Activated CD8-positive, alpha-beta memory T cell treated with anti-CD3 and anti-CD28 coated beads for 4 hours (primary cell): Measurements from ENCODE around the gene GBP4.

ENCODE experiments used
- DNase-seq, 2 donors: peaks; one replicate each; pipeline ENCODE4 v3.0.0-alpha.2; 2020; ENCODE audit warnings: low read depth in 2 of 2

The GBP4 gene

DNA sequence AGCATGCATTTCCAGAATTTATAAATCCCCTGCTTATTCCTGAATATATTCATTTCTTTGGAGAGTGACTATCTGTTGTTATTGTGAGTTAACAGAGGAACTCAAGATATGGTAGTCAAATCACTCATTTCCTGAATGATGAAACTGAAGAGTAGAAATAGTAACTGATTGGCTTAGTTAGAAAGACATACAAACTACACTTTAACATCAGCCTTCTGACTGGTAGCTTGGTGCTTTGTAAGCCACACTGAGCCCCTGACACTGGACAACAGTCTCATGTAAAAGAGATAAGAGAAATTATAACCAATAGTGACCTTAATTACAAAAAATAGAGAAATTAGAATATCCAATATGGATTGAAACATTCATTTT, 27.7 kb downstream of the GBP4 start:
- no peak for DNase-seq

DNA sequence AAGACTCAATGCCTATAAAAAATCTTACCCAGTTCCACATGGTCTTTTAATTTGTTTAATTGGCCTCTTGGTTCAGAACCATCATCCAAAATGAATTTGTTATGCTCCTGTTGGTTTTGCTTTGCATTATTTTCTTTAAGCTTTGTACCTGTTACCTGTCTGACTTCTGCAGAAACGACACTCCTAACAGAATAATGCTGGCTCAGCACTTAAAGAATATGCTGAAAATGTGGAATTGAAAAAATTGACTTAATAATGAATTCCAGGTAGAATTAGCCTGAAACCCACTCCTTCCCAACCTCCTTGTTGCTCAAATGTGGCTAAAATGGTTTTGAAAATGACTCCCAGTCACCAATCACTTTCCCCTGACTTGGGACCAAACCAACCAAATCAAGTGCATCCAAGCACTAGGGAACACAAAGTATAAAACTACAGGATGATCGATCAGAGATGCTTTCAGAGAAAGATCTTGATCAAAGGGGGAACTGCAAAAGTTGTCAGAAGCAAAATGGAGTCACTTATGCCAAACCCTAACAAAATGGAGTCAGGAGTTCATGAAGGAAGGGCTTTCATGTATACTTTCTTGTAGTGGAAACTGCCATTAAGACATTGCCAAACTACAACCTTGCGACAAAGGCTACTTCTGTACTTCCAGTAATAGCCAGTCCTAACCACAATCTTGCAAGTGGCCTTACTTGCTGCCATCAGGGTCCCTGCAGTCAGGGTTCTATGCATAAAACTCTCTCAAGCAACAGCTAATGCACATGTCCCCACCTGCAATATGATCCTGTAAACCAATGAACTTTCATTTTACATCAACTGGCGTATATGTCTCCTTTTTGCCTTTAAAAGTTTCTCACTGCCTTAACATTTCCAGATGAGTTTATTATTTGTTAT, 28.3 kb downstream of the GBP4 start:
- DNase-seq = no peak

DNA sequence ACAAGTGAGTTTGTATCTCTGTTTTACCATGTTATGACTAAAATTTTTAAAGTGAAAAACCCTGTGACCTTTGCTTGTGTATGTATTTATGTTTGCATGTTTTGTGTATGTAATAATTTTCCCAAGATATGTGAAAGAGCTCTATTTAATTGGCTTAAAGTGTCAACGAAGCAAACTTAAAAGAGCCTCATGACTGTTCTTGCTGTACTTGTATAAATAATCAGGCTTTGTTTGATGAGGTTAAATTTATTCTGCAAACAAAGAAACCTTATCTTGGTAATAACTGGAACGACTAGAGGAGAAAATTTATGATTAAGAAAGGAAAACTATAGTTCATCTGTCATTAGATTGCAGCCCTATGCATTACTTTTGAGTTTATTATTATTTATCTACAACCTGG, 29.6 kb downstream of the GBP4 start:
- no peak for DNase-seq

DNA sequence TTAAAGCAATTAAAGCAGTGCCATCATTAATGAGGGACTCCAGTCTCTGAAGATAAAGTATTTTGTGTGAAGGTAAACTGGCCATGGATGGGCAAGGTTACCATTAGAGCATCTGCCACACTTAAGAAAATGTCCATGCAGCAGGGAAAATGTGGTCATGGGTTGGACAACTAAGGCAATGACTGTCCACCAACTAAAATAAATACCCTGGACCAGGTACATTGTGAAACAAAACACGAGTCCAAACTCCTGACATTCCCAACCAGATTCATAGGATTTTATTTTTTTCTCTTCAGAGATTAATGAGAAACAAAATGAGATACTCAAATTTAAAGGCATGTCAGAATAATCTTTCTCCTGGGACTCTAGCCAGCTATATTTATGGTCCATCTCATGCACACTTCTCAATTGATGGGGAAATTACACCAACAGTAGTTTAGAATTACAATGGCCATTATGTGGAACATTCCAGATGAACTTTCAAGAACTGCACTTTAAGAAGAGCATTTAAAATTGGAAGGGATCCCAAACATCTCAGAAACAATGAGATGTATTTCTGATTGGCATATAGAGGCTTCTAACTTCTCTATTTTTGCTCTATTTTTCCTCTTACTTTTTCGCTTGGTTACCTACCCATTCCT, 31.0 kb downstream of the GBP4 start:
- DNase-seq = no peak

DNA sequence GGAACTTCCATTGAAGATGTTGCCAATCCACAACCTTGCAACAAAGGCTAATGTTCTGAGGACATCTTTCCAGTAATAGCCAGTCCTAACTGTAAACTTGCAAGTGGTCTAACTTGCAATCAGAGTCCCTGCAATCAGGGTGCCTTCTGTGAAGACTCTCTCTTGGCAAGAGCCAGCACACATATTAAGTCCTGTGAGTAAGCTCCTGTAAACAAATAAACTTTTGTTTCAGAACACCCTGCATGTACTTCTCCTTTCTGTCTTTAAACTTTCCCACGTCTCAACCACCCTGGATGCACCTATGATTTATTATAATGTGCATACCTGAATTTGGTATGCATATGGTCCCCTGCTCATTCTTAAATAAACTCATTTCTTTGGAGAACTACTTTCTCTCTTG, 32.0 kb downstream of the GBP4 start:
- DNase-seq = no peak

DNA sequence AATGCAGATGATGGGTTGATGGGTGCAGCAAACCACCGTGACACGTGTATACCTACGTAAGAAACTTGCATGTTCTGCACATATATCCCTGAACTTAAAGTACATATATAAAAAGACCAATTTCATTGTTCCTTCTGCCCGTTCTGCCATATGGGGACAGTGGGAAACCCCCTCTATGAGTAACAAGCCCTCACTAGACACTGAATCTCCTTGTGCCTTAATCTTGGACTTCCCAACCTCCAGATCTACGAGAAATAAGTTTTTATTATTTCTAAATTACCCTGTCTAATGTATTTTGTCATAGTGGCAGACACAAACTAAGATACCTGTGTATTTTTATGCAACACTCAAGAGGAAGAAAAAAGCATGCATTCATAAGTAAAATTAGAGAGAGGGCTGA, 32.9 kb downstream of the GBP4 start:
- no peak for DNase-seq

DNA sequence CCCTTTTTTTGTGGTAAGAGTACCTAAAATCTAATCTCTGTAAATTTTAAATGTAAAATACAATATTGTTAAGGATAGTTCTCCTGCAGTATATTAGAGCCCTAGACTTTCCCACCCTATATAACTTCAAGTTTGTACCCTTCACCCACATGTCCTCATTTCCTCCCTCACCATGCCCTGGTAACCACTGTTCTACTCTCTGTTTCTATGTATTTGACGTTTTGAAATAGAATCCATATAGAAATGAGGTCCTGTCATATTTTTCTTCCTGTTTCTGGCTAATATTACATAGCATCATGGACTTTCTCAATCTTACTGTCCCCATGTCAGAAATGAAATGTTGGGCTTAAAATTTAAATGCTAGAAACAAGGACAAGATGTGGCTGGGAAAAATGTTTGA, 47.7 kb downstream of the GBP4 start:
- no peak for DNase-seq

DNA sequence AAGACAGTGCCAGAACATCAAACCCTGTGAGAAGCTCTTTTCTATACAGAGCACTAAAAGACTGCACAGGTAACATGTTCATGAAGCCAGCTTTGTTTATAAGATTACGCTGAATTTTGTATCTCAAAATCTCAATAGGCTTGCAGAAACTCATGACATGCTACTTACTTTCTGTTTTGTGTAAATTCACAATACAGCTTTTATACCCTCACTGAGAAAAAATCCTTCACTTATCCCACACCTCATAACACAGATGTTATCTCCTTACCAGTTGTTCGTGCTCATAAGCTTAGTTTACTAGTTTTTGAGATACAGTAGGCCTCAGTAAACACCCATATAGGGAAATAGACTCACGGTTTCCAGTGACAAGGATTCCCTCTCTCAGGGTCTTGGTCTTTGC, 48.8 kb downstream of the GBP4 start:
- no peak for DNase-seq

DNA sequence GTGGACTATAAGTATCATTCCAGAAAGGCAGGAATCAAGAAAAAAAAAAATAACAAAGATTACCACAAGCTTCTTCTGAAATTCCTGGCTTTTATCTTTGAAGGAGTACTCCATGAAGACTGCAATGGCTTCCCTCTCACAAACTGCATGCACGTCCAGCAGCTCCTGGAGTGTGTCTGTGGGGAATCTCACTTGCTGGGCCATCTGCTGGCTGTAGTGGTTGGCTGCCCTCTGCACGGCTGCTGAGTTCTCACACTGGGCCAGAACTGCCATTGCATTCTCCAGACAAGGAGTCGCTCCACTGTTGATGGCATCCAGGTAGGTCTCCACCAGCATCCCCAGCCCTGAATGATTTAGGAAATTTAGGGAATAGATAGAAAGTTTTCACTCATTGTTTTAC, 49.5 kb downstream of the GBP4 start:
- DNase-seq = no peak

DNA sequence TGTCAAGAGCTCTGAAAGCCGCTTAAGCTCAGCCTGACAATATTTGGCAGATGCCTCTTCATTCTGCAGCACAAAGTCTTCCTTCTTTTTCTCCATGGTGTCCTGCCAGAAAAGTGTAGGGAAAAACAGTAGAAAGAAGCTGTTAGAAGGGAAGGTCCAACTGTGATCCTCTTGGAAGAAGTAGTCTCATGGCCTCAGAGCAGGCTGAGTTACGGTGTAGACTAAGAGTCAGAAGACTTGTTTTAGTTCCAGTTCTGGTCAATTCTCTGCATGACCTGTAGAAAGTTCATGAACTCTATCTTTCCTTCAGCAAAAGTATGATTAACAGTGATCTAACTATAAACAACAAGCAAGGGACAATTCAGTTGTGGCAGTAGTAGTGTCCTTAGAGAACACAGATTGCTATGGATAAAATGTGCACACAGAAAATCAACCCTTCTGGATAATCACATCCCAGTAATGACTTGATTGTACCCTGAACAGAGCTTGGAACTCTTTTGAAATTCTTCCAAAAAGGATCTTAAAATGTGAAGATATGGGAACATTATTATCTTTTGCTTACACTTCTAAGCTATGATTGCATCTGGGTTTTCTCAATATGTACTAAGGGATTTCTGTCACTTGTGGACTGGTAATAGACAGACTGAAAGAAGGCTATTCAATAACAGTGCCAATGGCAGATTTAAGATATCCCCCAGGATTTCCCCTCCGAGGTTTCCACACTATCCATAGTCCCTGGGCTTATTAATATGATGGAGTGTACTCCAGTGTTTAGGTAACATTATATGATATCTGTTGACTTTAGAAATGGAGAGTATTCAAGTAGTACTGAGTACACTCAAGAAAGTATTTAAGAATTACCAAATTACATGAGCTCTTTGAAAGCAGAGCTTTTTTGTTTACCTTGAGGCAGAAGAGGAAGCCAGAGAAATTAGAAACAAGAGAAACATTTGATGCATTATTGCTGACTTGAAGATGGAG, 50.8 kb downstream of the GBP4 start:
- DNase-seq = no peak

DNA sequence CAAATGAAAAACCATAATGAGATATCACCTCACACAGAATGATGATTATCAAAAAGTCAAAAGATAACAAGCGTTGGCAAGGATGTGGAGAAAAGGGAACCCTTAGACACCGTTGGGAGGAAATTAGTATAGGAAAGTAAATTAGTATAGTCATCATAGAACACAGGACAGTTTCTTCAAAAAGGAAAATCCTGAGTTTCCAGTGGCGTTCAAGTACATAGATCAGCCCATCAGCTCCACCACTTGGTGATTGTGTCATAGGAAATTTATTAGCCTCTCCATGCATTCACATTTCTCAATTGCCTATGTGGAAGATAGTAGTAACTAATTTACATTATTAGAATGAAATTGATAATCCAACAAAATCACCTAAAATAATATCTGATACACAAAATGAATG, 52.0 kb downstream of the GBP4 start:
- DNase-seq = no peak

DNA sequence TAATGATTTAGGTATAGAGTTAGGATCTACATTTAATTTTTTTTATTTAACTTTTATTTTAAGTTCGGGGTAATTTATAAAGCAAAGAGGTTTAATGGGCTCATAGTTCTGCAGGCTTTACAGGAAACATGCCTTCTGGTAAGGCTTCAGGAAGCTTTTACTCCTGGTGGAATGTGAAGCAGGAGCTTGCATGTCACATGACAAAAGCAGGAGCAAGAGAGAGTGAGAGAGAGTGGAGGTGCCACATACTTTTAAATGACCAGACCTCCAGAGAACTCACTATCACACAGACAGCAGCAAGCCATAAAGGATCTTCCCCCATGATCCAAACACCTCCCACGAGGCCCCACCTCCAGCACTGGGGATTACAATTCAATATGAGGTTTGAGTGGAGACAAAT, 55.3 kb downstream of the GBP4 start:
- DNase-seq = no peak

DNA sequence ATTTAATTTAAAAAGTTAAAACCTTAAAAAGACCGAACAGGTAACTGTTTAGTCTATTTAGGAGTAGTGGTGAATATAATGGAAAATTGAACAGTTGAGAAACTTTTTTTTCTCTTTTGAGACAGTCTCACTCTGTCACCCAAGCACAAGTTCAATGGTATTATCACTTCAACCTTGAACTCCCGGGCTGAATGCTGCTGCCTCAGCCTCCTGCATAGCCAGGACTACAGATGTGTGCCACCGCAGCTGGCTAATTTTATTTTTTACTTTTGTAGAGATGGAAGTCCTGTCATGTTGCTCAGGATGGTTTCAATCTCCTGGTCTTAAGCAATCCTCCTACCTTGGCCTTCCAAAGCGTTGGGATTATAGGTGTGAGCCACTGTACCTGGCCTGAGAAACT, 56.6 kb downstream of the GBP4 start:
- DNase-seq = no peak

DNA sequence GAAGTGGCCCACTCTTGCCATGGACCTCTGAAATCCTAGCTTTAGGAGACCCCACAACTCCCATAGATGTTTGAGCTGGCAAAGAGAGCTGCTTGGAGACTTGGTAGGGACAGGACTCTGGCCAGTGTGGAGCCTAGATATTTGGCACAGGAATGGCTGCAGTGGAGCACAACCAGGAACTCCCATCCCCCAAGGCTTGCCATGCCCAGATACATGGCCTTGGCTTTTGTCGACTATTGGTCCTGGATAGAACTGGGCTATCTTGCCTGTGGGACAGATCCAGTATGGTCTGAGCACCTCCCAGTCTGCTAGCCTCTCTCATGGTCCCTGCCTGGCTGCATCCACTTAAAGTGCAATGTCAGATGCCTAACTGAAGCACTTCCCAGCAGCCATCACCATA, 65.0 kb downstream of the GBP4 start:
- DNase-seq = no peak
